ENCODE data around the gene LPIN1. TPM values are rescaled to one million over a fixed set of nuclear protein-coding genes. Genes with fewer than 3 reads are reported as not detected.

Gene LPIN1
- total RNA-seq, 1 donor from 2014 or later, result 43.9 TPM

DNA sequence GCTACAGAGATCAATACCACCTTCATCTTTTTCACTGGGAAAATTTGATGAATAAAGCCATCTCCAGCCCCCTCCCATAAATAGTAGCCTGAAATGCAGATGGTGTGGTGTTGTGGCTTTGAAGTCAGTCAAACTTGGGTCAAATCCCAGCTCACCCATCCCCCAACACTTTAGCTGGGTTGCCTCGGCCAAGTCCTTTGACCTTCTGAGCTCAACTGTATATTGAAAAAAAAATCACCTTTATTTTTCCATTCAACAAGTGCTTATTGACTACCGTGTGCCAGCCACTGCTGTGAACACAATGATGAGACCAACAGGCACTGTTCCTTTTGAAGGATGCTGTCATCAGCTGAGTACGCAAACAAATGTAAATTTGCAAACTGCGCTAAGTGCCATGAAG lies 41.4 kb upstream of the LPIN1 start:
- TF ChIP-seq, protein P1, sequence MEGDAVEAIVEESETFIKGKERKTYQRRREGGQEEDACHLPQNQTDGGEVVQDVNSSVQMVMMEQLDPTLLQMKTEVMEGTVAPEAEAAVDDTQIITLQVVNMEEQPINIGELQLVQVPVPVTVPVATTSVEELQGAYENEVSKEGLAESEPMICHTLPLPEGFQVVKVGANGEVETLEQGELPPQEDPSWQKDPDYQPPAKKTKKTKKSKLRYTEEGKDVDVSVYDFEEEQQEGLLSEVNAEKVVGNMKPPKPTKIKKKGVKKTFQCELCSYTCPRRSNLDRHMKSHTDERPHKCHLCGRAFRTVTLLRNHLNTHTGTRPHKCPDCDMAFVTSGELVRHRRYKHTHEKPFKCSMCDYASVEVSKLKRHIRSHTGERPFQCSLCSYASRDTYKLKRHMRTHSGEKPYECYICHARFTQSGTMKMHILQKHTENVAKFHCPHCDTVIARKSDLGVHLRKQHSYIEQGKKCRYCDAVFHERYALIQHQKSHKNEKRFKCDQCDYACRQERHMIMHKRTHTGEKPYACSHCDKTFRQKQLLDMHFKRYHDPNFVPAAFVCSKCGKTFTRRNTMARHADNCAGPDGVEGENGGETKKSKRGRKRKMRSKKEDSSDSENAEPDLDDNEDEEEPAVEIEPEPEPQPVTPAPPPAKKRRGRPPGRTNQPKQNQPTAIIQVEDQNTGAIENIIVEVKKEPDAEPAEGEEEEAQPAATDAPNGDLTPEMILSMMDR (conservative IDR thresholded peaks at IDR 0.05), result no peak
- Mint-ChIP-seq H3K4me3 (no peak overlapping the region), H3K9me3 (peaks cover 5% of the 10 kb centered on the region), H3K27ac (ENCODE audit: unreplicated experiment) (no peak overlapping the region), H3K36me3 (ENCODE audit: low read depth) (peaks cover 4% of the 10 kb centered on the region), H3K4me1 (no peaks in the 10 kb centered on the region), H3K27me3 (ENCODE audit: low read depth) (no peaks in the 10 kb centered on the region)
- no peak for DNase-seq (ENCODE audit: low read depth, low spot score)

DNA sequence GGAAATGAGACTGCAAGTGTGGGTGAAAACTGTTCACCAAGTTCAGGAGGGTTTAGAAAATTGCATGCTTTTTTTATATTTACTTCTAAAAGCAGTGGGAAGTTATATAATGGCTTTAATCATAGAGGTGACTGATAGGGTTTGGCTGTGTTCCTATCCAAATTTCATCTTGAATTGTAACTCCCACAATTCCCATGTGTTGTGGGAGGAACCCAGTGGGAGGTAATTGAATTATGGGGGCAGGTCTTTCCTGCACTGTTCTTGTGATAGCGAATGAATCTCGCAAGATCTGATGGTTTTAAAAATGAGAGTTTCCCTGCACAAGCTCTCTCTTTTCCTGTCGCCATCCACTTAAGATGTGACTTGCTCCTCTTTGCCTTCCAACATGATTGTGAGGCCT lies 40.7 kb upstream of the LPIN1 start:
- Mint-ChIP-seq H3K4me1 (no peaks in the 10 kb centered on the region), H3K27me3 (ENCODE audit: low read depth) (no peaks in the 10 kb centered on the region), H3K36me3 (ENCODE audit: low read depth) (peaks cover 4% of the 10 kb centered on the region), H3K4me3 (no peak overlapping the region), H3K9me3 (peaks cover 5% of the 10 kb centered on the region), H3K27ac (ENCODE audit: unreplicated experiment) (no peak overlapping the region)
- no peak for DNase-seq (ENCODE audit: low read depth, low spot score)
- TF ChIP-seq, protein P1 (conservative IDR thresholded peaks at IDR 0.05), result no peak

DNA sequence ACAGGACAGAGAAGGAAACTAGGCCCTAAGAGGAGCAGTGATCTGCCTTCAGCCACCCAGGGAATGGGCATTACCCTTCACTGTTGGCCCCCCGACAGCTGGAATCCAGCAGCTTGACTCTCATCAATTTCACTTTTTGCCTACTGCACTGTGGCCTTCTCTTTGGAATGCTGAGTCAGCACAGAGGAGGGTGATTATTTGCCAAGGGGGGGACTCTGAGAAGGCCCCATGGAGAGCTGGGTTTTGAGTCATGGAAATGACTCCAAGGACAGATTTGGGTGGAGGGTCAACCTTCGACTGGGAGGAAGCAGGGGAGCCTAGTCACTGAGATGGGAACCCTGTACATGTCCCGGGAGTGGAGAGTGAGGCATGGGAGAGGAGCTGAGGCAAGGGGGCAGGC lies 38.3 kb upstream of the LPIN1 start:
- Mint-ChIP-seq H3K4me1 (no peaks in the 10 kb centered on the region), H3K27me3 (ENCODE audit: low read depth) (no peaks in the 10 kb centered on the region), H3K27ac (ENCODE audit: unreplicated experiment) (no peak overlapping the region), H3K4me3 (no peak overlapping the region), H3K36me3 (ENCODE audit: low read depth) (peaks cover 4% of the 10 kb centered on the region), H3K9me3 (peaks cover 5% of the 10 kb centered on the region)
- DNase-seq (ENCODE audit: low read depth, low spot score), result no peak
- TF ChIP-seq, protein P1 (conservative IDR thresholded peaks at IDR 0.05), result no peak

DNA sequence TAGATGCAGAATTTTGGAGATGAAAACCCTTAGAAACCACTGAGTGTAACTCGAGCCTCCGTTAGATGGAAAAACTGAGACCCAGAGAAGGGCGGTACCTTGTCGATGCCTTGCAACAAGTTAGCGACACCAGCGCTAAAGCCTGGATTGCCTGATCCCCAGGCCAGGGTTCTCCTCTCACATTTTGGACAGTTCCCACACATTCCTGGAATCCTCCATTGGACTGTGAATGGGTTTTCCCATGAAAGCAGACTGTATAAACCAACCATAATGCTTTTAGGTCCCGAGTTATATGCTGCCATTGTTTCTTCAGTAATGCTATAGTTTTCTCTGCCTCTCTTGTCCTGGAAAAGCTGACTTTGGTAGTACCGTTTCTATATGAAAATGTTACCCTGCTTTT lies 37.1 kb upstream of the LPIN1 start:
- Mint-ChIP-seq H3K9me3 (peaks cover 5% of the 10 kb centered on the region), H3K27me3 (ENCODE audit: low read depth) (no peaks in the 10 kb centered on the region), H3K4me3 (no peak overlapping the region), H3K27ac (ENCODE audit: unreplicated experiment) (no peak overlapping the region), H3K4me1 (no peaks in the 10 kb centered on the region), H3K36me3 (ENCODE audit: low read depth) (peaks cover 4% of the 10 kb centered on the region)
- TF ChIP-seq, protein P1 (conservative IDR thresholded peaks at IDR 0.05), result no peak
- DNase-seq (ENCODE audit: low read depth, low spot score), result no peak

DNA sequence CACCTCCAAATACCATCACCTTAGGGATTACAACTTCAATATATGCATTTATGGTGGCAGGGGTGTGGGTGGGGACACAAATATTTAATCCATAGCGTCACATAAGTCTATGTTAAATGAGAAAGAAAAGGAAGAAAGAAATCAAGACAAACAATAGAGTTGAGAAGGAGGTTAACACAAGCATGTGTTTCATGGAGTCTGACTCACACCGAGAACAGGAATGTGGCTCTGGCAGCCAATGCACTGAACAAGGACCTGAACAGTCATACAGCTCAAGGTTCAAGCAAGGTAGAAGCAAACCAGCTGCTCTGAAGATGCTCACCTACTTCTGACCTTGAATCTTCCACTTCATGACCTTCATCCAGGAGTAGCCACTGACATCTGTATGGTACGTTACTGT lies 36.2 kb upstream of the LPIN1 start:
- Mint-ChIP-seq H3K4me3 (no peak overlapping the region), H3K36me3 (ENCODE audit: low read depth) (peaks cover 4% of the 10 kb centered on the region)
- TF ChIP-seq, protein P1 (conservative IDR thresholded peaks at IDR 0.05), result no peak

More for the DNA sequence above, 36.2 kb upstream of the LPIN1 start:
- DNase-seq (ENCODE audit: low read depth, low spot score), result no peak
- H3K27ac Mint-ChIP-seq (ENCODE audit: unreplicated experiment), result no peak overlapping the region
- H3K27me3 Mint-ChIP-seq (ENCODE audit: low read depth), result no peaks in the 10 kb centered on the region
- peaks cover 5% of the 10 kb centered on the region for H3K9me3 Mint-ChIP-seq
- H3K4me1 Mint-ChIP-seq, result no peaks in the 10 kb centered on the region
